IPS DF 6.9 (cell line): Measurements from ENCODE around the gene TCF20.

ENCODE experiments used
- DNase-seq: peaks from one replicate; pipeline ENCODE4 v3.0.0-alpha.2; 2013; ENCODE audit warnings: low read depth, low spot score
- H3K27ac ChIP-seq: one replicate; pipeline ENCODE4 v1.5.1; 2013; ENCODE audit warnings: low read length, control low read depth
- H3K27me3 ChIP-seq: 2 replicates; pipeline ENCODE4 v1.6.1; 2013; ENCODE audit warnings: mild to moderate bottlenecking, low read length; ENCODE audit not compliant: control insufficient read depth, insufficient read depth
- H3K36me3 ChIP-seq: 2 replicates; pipeline ENCODE4 v1.6.1; 2013; ENCODE audit warnings: low read length; ENCODE audit not compliant: control insufficient read depth, insufficient read depth
- H3K4me1 ChIP-seq: 2 replicates; pipeline ENCODE4 v1.6.1; 2013; ENCODE audit warnings: low read length; ENCODE audit not compliant: control insufficient read depth, insufficient read depth
- H3K4me3 ChIP-seq: 2 replicates; pipeline ENCODE4 v1.5.1; 2013; ENCODE audit warnings: mild to moderate bottlenecking, low read length
- H3K9me3 ChIP-seq: 2 replicates; pipeline ENCODE4 v1.6.1; 2013; ENCODE audit warnings: low read length, inconsistent platforms; ENCODE audit not compliant: control insufficient read depth, insufficient read depth
- WGBS: extraction: QIAGEN DNeasy Blood & Tissue Kit; methylation state at CpG from one replicate; pipeline ENCODE4 v1.1.7; 2013; ENCODE audit warnings: mixed read lengths, missing lambda C conversion rate; ENCODE audit not compliant: insufficient read length, insufficient coverage; 5-methylcytosine and 5-hydroxymethylcytosine counted together

The TCF20 gene

GRCh38 chr22:42289671-42290541 is 19.5 kb upstream of the TCF20 start:
- WGBS: no CpG with 5 or more reads among the region's 36 CpGs
- peaks cover 8% of the 10 kb centered on the region for H3K4me1 ChIP-seq
- no peak for DNase-seq
- no peaks in the 10 kb centered on the region for H3K9me3 ChIP-seq
- no peaks in the 10 kb centered on the region for H3K36me3 ChIP-seq
- no peak overlapping the region for H3K4me3 ChIP-seq
- H3K27ac ChIP-seq: no peak overlapping the region
- H3K27me3 ChIP-seq: no peaks in the 10 kb centered on the region; the same call in 1 of the 2 replicates

GRCh38 chr22:42288791-42289190 is 18.3 kb upstream of the TCF20 start:
- WGBS: no CpG with 5 or more reads among the region's 5 CpGs
- peaks cover 8% of the 10 kb centered on the region for H3K4me1 ChIP-seq
- H3K27me3 ChIP-seq: peaks cover 10% of the 10 kb centered on the region; the same call in 1 of the 2 replicates
- H3K4me3 ChIP-seq: no peak overlapping the region
- no peaks in the 10 kb centered on the region for H3K36me3 ChIP-seq
- H3K9me3 ChIP-seq: no peaks in the 10 kb centered on the region
- H3K27ac ChIP-seq: no peak overlapping the region
- DNase-seq: no peak

DNA sequence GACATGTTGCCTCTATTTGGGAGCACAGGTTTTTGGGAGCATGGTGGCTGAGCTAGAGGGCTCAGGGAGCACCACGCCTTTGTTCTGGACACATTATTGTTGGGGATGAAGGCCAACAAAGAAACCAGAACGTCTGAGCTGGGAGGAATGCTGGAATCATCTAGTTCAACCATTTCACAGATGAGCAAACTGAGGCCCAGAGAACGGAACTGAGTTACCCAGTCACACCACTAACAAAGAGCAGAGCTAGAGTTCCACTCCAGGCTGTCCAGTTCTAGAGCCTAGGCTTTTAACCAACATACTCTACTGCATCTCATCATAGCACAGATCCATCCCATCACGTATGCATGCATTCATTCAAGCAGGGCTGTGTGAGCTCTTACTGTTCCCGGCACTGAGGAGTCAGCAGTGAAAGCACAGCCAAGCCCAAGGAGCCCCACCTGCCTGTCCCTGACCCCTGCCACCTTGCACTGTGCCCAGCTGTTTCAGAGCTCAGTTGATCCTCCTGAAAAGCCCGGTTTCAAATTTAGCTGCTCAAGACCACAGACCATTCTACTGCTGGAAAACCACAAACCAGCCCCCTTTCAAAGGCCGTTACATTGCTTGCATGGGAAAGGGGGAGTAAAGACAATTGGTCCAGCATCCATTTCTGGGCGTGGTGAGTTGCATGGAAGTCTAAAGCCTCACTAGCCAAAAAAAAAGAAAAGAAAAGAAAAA is 16.9 kb upstream of the TCF20 start:
- WGBS: no CpG with 5 or more reads among the region's 8 CpGs
- no peak for DNase-seq
- no peak overlapping the region for H3K27ac ChIP-seq

GRCh38 chr22:42286205-42286604 is 15.8 kb upstream of the TCF20 start:
- peaks cover 15% of the 10 kb centered on the region; the same call in 1 of the 2 replicates for H3K27me3 ChIP-seq
- H3K4me3 ChIP-seq: no peak overlapping the region
- no CpG with 5 or more reads among the region's 3 CpGs for WGBS
- H3K9me3 ChIP-seq: no peaks in the 10 kb centered on the region
- no peak for DNase-seq
- peaks cover 8% of the 10 kb centered on the region for H3K4me1 ChIP-seq
- H3K36me3 ChIP-seq: no peaks in the 10 kb centered on the region
- H3K27ac ChIP-seq: no peak overlapping the region

More for the DNA sequence above, 16.9 kb upstream of the TCF20 start:
- Histone ChIP-seq H3K9me3 (no peaks in the 10 kb centered on the region), H3K4me1 (peaks cover 8% of the 10 kb centered on the region), H3K4me3 (no peak overlapping the region), H3K27me3 (peaks cover 12% of the 10 kb centered on the region; the same call in 1 of the 2 replicates), H3K36me3 (no peaks in the 10 kb centered on the region)

DNA sequence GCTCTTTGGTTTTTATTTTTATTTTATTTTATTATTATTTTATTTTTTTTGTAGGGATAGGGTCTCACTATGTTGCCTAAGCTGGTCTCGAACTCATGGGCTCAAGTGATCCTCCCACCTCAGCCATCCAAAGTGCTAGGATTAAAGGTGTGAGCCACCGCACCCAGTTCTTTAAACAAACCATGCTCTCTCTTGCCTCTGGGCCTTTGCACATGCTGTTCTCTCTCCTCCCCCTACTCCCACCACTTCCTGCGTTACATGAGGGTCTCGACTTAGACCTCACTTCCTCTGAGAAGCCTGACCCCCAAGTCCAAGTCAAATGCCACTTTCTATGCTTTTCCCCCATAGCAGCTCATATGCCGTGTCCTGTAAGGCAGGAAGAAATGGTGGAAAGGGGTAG is 15.2 kb upstream of the TCF20 start:
- no peaks in the 10 kb centered on the region for H3K36me3 ChIP-seq
- no CpG with 5 or more reads among the region's 5 CpGs for WGBS
- H3K9me3 ChIP-seq: no peaks in the 10 kb centered on the region
- no peak overlapping the region for H3K27ac ChIP-seq
- H3K4me3 ChIP-seq: no peak overlapping the region
- no peak for DNase-seq
- H3K4me1 ChIP-seq: peaks cover 8% of the 10 kb centered on the region
- H3K27me3 ChIP-seq: peaks cover 15% of the 10 kb centered on the region; the same call in 1 of the 2 replicates

DNA sequence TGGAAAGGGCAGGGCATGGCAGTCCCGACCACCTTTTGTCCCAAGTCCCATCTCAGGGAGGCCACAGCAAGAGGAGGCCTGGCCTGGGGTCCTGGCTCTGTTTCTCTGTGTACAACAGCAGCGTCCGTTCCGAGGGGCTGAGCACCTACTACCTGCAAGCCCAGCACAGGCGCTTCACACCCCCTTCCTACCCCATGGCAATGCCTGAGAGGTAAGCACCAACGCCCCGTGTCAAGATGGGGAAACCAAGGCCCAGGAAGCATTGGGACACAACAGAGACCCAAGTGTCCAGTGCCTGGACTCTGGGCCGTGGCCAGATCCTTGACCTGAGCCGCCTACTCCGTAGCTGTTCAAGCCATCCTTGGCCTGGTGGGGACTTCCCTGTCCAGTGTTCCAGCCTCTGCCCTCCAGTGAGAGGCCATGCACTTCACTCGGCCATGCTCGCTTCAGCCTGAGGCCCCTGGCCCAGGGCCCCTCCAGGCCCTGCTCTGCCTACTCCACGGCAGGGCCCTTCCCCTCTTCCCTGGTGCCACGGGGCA is 14.3 kb upstream of the TCF20 start:
- H3K27ac ChIP-seq: no peak overlapping the region

DNA sequence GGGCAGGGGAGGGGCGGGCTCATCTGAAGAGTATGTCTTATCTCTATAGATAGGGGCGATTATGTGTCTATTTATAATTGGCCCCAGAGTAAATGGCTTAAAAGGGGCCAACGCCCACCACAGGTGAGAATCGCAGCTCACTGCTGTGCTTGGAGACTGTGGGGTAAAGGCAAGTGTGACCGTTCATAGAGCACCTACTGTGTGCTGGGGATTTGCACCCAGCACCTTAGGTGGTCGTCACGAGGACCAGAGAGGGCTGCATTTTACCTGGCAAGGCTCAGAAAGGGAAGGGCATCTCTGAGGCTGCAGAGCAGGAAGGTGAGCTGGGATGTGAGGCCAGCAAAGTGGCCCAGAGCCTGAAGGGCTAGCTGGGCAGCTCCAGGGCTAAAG is 13.7 kb upstream of the TCF20 start:
- no peaks in the 10 kb centered on the region for H3K9me3 ChIP-seq

More for the DNA sequence above, 14.3 kb upstream of the TCF20 start:
- no CpG with 5 or more reads among the region's 14 CpGs for WGBS
- H3K4me1 ChIP-seq: peaks cover 3% of the 10 kb centered on the region
- no peak for DNase-seq
- H3K27me3 ChIP-seq: peaks cover 15% of the 10 kb centered on the region; the same call in 1 of the 2 replicates
- no peak overlapping the region for H3K4me3 ChIP-seq
- H3K9me3 ChIP-seq: no peaks in the 10 kb centered on the region
- no peaks in the 10 kb centered on the region for H3K36me3 ChIP-seq

GRCh38 chr22:42283278-42284201 is 13.1 kb upstream of the TCF20 start:
- WGBS: no CpG with 5 or more reads among the region's 72 CpGs
- DNase-seq: no peak
- H3K4me1 ChIP-seq: peaks cover 3% of the 10 kb centered on the region
- H3K9me3 ChIP-seq: no peaks in the 10 kb centered on the region
- peaks cover 15% of the 10 kb centered on the region; the same call in 1 of the 2 replicates for H3K27me3 ChIP-seq
- no peak overlapping the region for H3K27ac ChIP-seq
- no peaks in the 10 kb centered on the region for H3K36me3 ChIP-seq
- peak overlapping the region; percentile 19; the same call in 1 of the 2 replicates for H3K4me3 ChIP-seq

More for the DNA sequence above, 13.7 kb upstream of the TCF20 start:
- DNase-seq: no peak
- Histone ChIP-seq H3K27me3 (peaks cover 15% of the 10 kb centered on the region; the same call in 1 of the 2 replicates), H3K4me1 (peaks cover 3% of the 10 kb centered on the region), H3K4me3 (no peak overlapping the region), H3K27ac (no peak overlapping the region), H3K36me3 (no peaks in the 10 kb centered on the region)
- no CpG with 5 or more reads among the region's 7 CpGs for WGBS

DNA sequence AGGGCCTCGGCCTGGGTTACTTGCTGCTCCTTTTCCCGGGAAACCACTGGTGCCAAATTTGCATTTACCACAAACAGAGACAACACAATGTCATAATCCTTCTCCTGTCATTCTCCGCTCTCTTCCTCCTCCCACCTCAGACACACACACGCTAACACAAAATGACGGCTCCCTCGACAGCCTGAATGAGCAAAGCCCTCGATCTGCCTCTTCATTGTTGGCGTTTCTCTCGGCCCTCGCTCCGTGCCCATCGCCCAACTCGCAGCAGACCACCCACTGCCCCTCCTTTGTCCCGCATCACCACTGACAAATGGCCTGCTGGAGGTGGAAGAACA is 12.5 kb upstream of the TCF20 start:
- no CpG with 5 or more reads among the region's 14 CpGs for WGBS

More for the DNA sequence above, 12.5 kb upstream of the TCF20 start:
- Histone ChIP-seq H3K9me3 (no peaks in the 10 kb centered on the region), H3K36me3 (no peaks in the 10 kb centered on the region), H3K4me3 (peak overlapping the region; percentile 19; the same call in 1 of the 2 replicates), H3K27me3 (peaks cover 15% of the 10 kb centered on the region; the same call in 1 of the 2 replicates), H3K4me1 (peaks cover 3% of the 10 kb centered on the region), H3K27ac (no peak overlapping the region)
- DNase-seq: no peak
